GM12872 (cell line): ENCODE data around the gene TREM1.

ENCODE experiments used
- CTCF ChIP-seq: IDR thresholded peaks from 3 replicates; pipeline ENCODE4 v1.5.1; 2011; ENCODE audit warnings: low read depth, mild to moderate bottlenecking, low read length, moderate library complexity; ENCODE audit not compliant: insufficient read depth

Gene TREM1

GRCh38 chr6:41331401-41332150 is 45.1 kb upstream of the TREM1 start:
- TF ChIP-seq CTCF, result no peak

- TF ChIP-seq CTCF, result no peak
These were observed 40.7 kb upstream of the TREM1 start for GRCh38 chr6:41327177-41327576.

GRCh38 chr6:41326092-41326491 is 39.6 kb upstream of the TREM1 start:
- no peak for TF ChIP-seq CTCF

- no peak for TF ChIP-seq CTCF
These were observed 39.1 kb upstream of the TREM1 start for GRCh38 chr6:41325446-41326066.

GRCh38 chr6:41321183-41321582 is 34.7 kb upstream of the TREM1 start:
- no peak for TF ChIP-seq CTCF

GRCh38 chr6:41318654-41319565 is 32.4 kb upstream of the TREM1 start:
- TF ChIP-seq CTCF, result peak; percentile 100

- TF ChIP-seq CTCF, result no peak
These were observed 31.8 kb upstream of the TREM1 start for GRCh38 chr6:41318261-41318653.
